Raji (cell line): ENCODE measurements around the gene COPZ1.
A peak's percentile ranks its signal among the peaks of the same experiment; 100 is the strongest.

ENCODE experiments used
- POLR2A ChIP-seq: IDR thresholded peaks from 2 replicates; pipeline ENCODE4 v1.6.1; 2011; ENCODE audit warnings: low read depth, low read length, control low read depth; ENCODE audit not compliant: insufficient read depth

COPZ1 gene

GRCh38 chr12:54364413-54364812, 39.5 kb downstream of the COPZ1 start, which contains the start of gene GPR84:
TSS of gene GPR84 (minus strand) at chr12:54364486. CDS start at chr12:54363851, 635 bp downstream.
- no peak for TF ChIP-seq POLR2A

- TF ChIP-seq POLR2A = no peak
Observed at GRCh38 chr12:54368025-54368708, 43.2 kb downstream of the COPZ1 start.

GRCh38 chr12:54368709-54369596, 44.0 kb downstream of the COPZ1 start:
- TF ChIP-seq POLR2A = peak; percentile 49; the same call in 1 of the 2 replicates

GRCh38 chr12:54369597-54370131, 44.7 kb downstream of the COPZ1 start:
- TF ChIP-seq POLR2A = no peak

GRCh38 chr12:54370171-54370730, 45.3 kb downstream of the COPZ1 start:
- no peak for TF ChIP-seq POLR2A

GRCh38 chr12:54371328-54372112, 46.6 kb downstream of the COPZ1 start:
- TF ChIP-seq POLR2A = no peak

- TF ChIP-seq POLR2A = no peak
Observed at GRCh38 chr12:54372113-54372806, 47.3 kb downstream of the COPZ1 start.

GRCh38 chr12:54373649-54374561, 49.0 kb downstream of the COPZ1 start:
- TF ChIP-seq POLR2A = no peak

GRCh38 chr12:54374562-54375258, 49.8 kb downstream of the COPZ1 start:
- TF ChIP-seq POLR2A = no peak

GRCh38 chr12:54375259-54375579, 50.3 kb downstream of the COPZ1 start:
- no peak for TF ChIP-seq POLR2A

GRCh38 chr12:54376596-54376995, 51.7 kb downstream of the COPZ1 start:
- TF ChIP-seq POLR2A = no peak

- no peak for TF ChIP-seq POLR2A
Observed at GRCh38 chr12:54377007-54377406, 52.1 kb downstream of the COPZ1 start.

- TF ChIP-seq POLR2A = no peak
Observed at GRCh38 chr12:54377797-54378515, 53.0 kb downstream of the COPZ1 start.
